ENCODE measurements around the gene CHEK1. TPM values are rescaled to one million over a fixed set of nuclear protein-coding genes. Genes with fewer than 3 reads are reported as not detected.
"Not testable (repeated sequence)": the region's sequence is repeated elsewhere in the genome, so short reads cannot be mapped to it uniquely, and the experiment has no call there.

The CHEK1 gene
- 10 to 100 TPM; 15.6 to 44.6 TPM for total RNA-seq

DNA sequence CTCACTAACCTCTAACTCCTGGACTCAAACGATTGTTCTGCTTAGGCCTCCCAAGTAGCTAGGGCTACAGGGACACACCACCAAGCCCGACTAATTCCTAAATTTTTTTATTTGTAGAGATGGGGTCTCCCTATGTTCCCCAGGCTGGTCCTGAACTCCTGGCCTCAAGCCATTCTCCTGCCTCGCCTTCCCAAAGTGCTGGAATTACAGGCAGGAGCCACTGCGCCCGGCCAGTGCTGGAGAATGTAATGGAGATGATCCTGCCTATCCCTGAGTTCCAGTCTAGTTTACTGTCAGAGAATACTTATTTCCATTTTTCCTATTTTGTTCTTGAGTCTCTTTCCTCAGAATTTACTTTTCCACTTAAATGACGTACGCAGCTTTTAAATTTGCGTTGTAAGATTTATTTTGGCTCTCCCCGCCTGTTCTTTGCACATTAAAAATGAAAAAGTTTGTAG is at the start of gene CHEK1:
Gene CHEK1, plus strand, starts transcription at position 408 of the 458 bp plus-strand sequence. CDS start 1,606 bp downstream, outside the sequence.
- H3K9me3 ChIP-seq, result no peaks in the 10 kb centered on the region
- H3K36me3 ChIP-seq, result no peaks in the 10 kb centered on the region
- DNase-seq, result no peak
- TF ChIP-seq, protein P1, sequence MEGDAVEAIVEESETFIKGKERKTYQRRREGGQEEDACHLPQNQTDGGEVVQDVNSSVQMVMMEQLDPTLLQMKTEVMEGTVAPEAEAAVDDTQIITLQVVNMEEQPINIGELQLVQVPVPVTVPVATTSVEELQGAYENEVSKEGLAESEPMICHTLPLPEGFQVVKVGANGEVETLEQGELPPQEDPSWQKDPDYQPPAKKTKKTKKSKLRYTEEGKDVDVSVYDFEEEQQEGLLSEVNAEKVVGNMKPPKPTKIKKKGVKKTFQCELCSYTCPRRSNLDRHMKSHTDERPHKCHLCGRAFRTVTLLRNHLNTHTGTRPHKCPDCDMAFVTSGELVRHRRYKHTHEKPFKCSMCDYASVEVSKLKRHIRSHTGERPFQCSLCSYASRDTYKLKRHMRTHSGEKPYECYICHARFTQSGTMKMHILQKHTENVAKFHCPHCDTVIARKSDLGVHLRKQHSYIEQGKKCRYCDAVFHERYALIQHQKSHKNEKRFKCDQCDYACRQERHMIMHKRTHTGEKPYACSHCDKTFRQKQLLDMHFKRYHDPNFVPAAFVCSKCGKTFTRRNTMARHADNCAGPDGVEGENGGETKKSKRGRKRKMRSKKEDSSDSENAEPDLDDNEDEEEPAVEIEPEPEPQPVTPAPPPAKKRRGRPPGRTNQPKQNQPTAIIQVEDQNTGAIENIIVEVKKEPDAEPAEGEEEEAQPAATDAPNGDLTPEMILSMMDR (IDR thresholded peaks at IDR 0.05), result no peak
- peak within 1 kb of the TSS; percentile 76 for H3K4me3 ChIP-seq
- H3K4me1 ChIP-seq, result peaks cover 4% of the 10 kb centered on the region
- peak within 1 kb of the TSS; percentile 75 to 92 for H3K9ac ChIP-seq (ENCODE audit: low read depth in 2 of 2, low read length in 2 of 2)
- H3K27me3 ChIP-seq, result no peaks in the 10 kb centered on the region
- intact Hi-C loops (cut with DNase I), result no loop called here
- H3K27ac ChIP-seq, result peak within 1 kb of the TSS; percentile 89

DNA sequence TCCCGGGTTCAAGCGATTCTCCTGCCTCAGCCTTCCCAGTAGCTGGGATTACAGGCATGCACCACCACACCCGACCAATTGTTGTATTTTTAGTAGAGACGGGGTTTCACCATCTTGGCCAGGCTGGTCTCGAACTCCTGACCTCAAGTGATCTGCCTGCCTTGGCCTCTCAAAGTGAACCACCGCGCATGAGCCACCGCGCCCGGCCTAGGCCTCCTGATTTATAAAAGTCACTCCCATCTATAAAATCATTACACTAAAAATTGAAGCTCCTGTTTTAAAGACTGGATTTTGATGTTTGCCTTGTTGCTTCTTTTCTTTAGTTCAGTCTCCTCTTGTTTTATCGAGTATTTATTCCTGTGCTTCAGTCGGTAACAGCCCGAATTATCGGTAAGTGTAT is 47.8 kb upstream of the CHEK1 start:
- DNase-seq; H3K27me3 ChIP-seq; intact Hi-C loops (cut with DNase I); H3K9ac ChIP-seq (ENCODE audit: low read depth in 2 of 2, low read length in 2 of 2); H3K27ac ChIP-seq; H3K9me3 ChIP-seq; H3K4me1 ChIP-seq; H3K4me3 ChIP-seq: not testable (repeated sequence)
- H3K36me3 ChIP-seq, result peaks cover 12% of the 10 kb centered on the region

DNA sequence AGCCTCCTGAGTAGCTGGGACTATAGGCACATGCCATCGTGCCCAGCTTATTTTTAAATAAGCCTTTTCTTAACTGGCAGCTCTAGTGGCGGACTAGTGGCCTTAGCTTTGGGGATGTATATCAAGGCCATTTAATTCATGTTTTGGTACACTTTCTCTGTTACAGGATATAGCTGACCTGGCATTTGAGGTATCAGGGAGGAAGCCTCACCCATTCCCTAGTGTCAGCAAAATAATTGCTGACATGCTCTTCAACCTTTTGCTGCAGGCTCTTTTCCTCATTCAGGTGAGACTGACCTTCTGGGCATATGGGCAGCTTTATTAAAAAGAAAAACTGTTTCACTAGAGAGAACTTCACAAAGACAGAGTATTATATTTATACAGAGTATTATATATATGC is 46.2 kb upstream of the CHEK1 start:
- DNase-seq, result no peak
- H3K4me3 ChIP-seq, result no peak overlapping the region
- no peak overlapping the region for H3K27ac ChIP-seq
- no peak overlapping the region for H3K9ac ChIP-seq (ENCODE audit: low read depth in 2 of 2, low read length in 2 of 2)
- no peaks in the 10 kb centered on the region for H3K4me1 ChIP-seq
- peaks cover 12% of the 10 kb centered on the region for H3K36me3 ChIP-seq
- intact Hi-C loops (cut with DNase I), result no loop called here
- H3K9me3 ChIP-seq, result no peaks in the 10 kb centered on the region
- no peaks in the 10 kb centered on the region for H3K27me3 ChIP-seq
- TF ChIP-seq, protein P1 (IDR thresholded peaks at IDR 0.05), result no peak

DNA sequence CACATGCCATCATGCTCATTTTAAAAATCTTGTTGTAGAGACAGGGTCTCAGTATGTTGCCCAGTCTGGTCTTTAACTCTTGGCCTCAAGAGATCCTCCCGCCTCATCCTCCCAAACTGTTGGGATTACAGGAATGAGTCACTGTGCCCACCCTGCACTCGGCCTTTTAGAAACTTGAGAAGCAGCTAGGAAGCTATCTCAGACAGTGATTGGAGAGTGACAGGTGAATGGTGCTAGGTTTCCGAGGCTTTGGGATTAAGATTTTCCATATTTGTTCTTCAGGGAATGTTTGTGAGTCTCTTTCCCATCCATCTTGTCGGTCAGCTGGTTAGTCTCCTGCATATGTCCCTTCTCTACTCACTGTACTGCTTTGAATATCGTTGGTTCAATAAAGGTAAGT is 45.2 kb upstream of the CHEK1 start:
- H3K36me3 ChIP-seq, result peaks cover 12% of the 10 kb centered on the region
- H3K9ac ChIP-seq (ENCODE audit: low read depth in 2 of 2, low read length in 2 of 2), result no peak overlapping the region
- H3K27me3 ChIP-seq, result no peaks in the 10 kb centered on the region
- DNase-seq, result no peak
- intact Hi-C loops (cut with DNase I), result loop anchor here (5.0 kb wide), 1 partner anchor 37 kb away; no protein-coding TSS in a partner anchor
- TF ChIP-seq, protein P1 (IDR thresholded peaks at IDR 0.05), result no peak
- no peak overlapping the region for H3K27ac ChIP-seq
- H3K9me3 ChIP-seq, result no peaks in the 10 kb centered on the region
- no peaks in the 10 kb centered on the region for H3K4me1 ChIP-seq
- no peak overlapping the region for H3K4me3 ChIP-seq

DNA sequence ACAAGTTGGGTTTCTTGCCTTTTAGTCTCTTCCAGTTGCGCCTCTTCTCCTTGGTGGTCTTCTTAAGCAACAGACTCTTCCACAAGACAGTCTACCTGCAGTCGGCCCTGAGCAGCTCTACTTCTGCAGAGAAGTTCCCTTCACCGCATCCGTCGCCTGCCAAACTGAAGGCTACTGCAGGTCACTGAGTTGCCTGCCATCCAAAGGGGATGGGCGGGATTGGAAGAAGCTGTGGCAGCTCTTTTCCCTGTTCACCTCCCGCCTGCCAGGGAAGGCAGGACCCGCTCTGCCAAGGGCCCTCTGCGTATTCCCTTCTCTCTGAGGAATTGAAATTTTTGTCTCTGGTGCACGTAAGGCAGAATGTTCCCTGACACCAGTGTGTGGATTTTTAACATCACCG is 41.5 kb upstream of the CHEK1 start:
- DNase-seq, result no peak
- intact Hi-C loops (cut with DNase I), result loop anchor here (5.0 kb wide), 1 partner anchor 34 kb away; no protein-coding TSS in a partner anchor
- no peaks in the 10 kb centered on the region for H3K9me3 ChIP-seq
- no peaks in the 10 kb centered on the region for H3K27me3 ChIP-seq
- H3K9ac ChIP-seq (ENCODE audit: low read depth in 2 of 2, low read length in 2 of 2), result no peak overlapping the region
- peaks cover 7% of the 10 kb centered on the region for H3K36me3 ChIP-seq
- no peak overlapping the region for H3K4me3 ChIP-seq
- no peak overlapping the region for H3K27ac ChIP-seq
- no peaks in the 10 kb centered on the region for H3K4me1 ChIP-seq
- TF ChIP-seq, protein P1 (IDR thresholded peaks at IDR 0.05), result no peak

DNA sequence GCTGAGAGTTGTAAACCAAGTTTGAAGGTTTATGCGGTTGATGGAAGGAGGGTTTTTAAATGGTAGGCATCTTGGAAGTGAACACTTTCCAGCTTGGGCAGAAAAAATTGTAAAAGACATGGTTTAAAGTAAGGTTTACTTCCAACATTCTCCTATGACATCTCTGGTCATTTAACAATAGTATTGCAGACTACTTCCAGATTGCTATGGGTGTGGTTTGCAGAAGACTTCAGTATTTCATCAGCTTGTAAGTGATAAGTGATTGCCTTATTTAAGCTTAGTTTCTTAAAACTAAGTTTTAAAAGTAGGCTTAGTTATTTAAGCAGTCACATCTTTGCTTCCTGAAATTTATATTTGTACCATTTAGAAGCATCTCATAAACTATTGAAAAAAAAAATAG is 39.5 kb upstream of the CHEK1 start:
- Histone ChIP-seq H3K36me3 (no peaks in the 10 kb centered on the region), H3K27ac (no peak overlapping the region), H3K9ac (ENCODE audit: low read depth in 2 of 2, low read length in 2 of 2) (no peak overlapping the region), H3K27me3 (no peaks in the 10 kb centered on the region), H3K9me3 (no peaks in the 10 kb centered on the region), H3K4me1 (no peaks in the 10 kb centered on the region), H3K4me3 (no peak overlapping the region)
- no peak for DNase-seq
- TF ChIP-seq, protein P1 (IDR thresholded peaks at IDR 0.05), result no peak
- intact Hi-C loops (cut with DNase I), result no loop called here

All from colonic mucosa (tissue), 4 donors.